ENCODE data around the gene LPP. TPM values are rescaled to one million over a fixed set of nuclear protein-coding genes. Genes with fewer than 3 reads are reported as not detected.
"Not testable (repeated sequence)": the region's sequence is repeated elsewhere in the genome, so short reads cannot be mapped to it uniquely, and the experiment has no call there.

LPP gene
- total and polyA plus RNA-seq, 8 donors, result 8.0 to 885 (median 305) TPM

GRCh38 chr3:188417271-188417696, 263.3 kb downstream of the LPP start:
- intact Hi-C loops (cut with DNase I; ENCODE audit: low total_unique reads), result no loop called here
- DNase-seq, result no peak
- H3K27me3 ChIP-seq, result no peaks in the 10 kb centered on the region
- H3K4me3 ChIP-seq, result no peak overlapping the region
- H3K27ac ChIP-seq, result no peak overlapping the region
- H3K36me3 ChIP-seq, result no peaks in the 10 kb centered on the region
- 80 to 90% (median 88%) methylated on average over 3 of the region's 3 CpGs for WGBS, 5 donors
- H3K9me3 ChIP-seq, result no peaks in the 10 kb centered on the region
- H3K4me1 ChIP-seq, result peaks cover 6 to 37% (median 23%) of the 10 kb centered on the region in 4 donors
- TF ChIP-seq POLR2A (IDR thresholded peaks at IDR 0.05) (no peak), POLR2AphosphoS5 (IDR thresholded peaks at IDR 0.05) (peak in 2 of 3 donors; percentile 12 to 26), EP300 (IDR thresholded peaks at IDR 0.05) (peak; percentile 68)
- TF ChIP-seq, protein P1, sequence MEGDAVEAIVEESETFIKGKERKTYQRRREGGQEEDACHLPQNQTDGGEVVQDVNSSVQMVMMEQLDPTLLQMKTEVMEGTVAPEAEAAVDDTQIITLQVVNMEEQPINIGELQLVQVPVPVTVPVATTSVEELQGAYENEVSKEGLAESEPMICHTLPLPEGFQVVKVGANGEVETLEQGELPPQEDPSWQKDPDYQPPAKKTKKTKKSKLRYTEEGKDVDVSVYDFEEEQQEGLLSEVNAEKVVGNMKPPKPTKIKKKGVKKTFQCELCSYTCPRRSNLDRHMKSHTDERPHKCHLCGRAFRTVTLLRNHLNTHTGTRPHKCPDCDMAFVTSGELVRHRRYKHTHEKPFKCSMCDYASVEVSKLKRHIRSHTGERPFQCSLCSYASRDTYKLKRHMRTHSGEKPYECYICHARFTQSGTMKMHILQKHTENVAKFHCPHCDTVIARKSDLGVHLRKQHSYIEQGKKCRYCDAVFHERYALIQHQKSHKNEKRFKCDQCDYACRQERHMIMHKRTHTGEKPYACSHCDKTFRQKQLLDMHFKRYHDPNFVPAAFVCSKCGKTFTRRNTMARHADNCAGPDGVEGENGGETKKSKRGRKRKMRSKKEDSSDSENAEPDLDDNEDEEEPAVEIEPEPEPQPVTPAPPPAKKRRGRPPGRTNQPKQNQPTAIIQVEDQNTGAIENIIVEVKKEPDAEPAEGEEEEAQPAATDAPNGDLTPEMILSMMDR (IDR thresholded peaks at IDR 0.05), result no peak

- H3K9me3 ChIP-seq, result no peaks in the 10 kb centered on the region
- intact Hi-C loops (cut with DNase I; ENCODE audit: low total_unique reads), result no loop called here
- H3K27me3 ChIP-seq, result no peaks in the 10 kb centered on the region
- no peak for TF ChIP-seq POLR2A (IDR thresholded peaks at IDR 0.05)
- no peak for TF ChIP-seq EP300 (IDR thresholded peaks at IDR 0.05)
- TF ChIP-seq POLR2AphosphoS5 (IDR thresholded peaks at IDR 0.05), result no peak
- TF ChIP-seq, protein P1 (IDR thresholded peaks at IDR 0.05), result no peak
- H3K4me3 ChIP-seq, result no peak overlapping the region
- no peak overlapping the region for H3K27ac ChIP-seq
- DNase-seq, result no peak
- peaks cover 6 to 40% (median 23%) of the 10 kb centered on the region in 4 donors for H3K4me1 ChIP-seq
- WGBS, 5 donors, result 82 to 92% (median 87%) methylated on average over 3 of the region's 3 CpGs
- H3K36me3 ChIP-seq, result no peaks in the 10 kb centered on the region
Observed at GRCh38 chr3:188417766-188418165, 263.8 kb downstream of the LPP start.

DNA sequence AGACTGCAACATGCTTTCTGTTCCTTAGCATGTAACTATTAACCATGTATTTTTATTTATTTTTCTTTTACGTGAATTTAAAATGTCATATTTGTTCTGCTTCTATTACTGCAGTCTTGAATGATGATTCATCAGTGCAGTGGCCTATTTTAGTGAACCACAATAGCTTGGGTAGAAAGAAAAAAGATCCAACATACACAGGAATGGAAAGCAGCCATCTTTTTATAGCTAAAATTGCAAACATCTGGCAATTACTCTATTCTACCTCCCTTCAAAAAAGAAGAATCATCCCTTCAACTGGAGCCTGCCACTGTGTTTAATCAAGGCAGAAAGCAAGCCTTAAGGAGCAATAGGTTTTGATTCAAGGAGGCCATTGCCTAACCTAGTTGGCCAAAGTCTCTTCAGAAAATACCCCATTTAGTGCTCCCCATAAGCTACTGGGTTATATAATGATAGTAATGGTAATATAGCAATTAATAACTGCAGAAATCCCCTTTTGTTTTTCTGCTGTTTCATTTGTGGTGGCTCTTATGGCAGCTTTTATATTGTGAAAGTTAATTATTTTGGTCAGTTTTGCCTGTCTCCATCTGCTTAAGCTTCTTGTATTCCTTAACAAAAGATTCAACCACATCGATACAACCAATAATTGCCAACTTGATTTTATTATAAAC, 267.3 kb downstream of the LPP start:
- intact Hi-C loops (cut with DNase I; ENCODE audit: low total_unique reads), result no loop called here
- H3K9me3 ChIP-seq, result no peaks in the 10 kb centered on the region
- H3K27ac ChIP-seq, result peak overlapping the region in 3 of 5 donors; percentile 13 to 66 (median 52)
- no peaks in the 10 kb centered on the region for H3K27me3 ChIP-seq
- no peak overlapping the region for H3K4me3 ChIP-seq
- WGBS, 5 donors, result 50 to 61% (median 59%) methylated on average over 2 of the region's 2 CpGs
- DNase-seq, result no peak
- H3K36me3 ChIP-seq, result no peaks in the 10 kb centered on the region
- peaks cover 6 to 31% (median 19%) of the 10 kb centered on the region in 4 donors for H3K4me1 ChIP-seq
- TF ChIP-seq EP300 (IDR thresholded peaks at IDR 0.05) (no peak), POLR2AphosphoS5 (IDR thresholded peaks at IDR 0.05) (no peak), POLR2A (IDR thresholded peaks at IDR 0.05) (no peak)
- TF ChIP-seq, protein P1 (IDR thresholded peaks at IDR 0.05), result no peak

DNA sequence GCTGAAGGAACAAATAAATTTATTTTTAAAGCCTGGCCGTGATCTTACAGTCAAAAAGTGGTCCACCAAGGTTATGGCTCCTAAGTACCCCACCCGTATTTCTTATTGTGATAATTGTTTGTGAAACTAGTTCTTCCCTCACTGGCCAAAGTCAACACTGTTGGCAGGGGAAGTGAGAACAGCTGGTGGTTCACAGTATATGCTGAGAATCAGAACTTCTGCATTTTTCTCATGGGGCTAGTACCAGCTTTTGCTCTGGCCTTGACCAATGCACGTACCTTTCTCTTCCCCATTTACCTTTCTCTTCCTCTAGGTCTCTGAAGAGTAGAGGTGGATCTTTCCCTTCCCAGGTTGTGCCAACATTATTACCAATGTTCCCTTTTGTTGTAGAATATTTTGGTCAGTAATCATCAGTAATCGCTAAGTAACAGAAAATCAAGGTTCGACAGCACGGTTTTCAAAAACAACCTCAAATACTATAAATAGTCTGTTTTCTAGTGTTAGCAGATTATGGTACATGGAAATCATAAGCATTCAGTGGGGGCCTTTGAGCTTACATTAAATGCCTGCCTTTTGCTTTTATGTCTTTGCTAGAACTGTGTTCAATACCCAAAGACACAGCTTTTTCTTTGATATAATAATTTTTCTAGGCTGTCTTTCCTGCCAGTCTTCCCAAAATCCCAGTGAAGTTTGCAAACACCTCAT, 268.0 kb downstream of the LPP start:
- H3K27ac ChIP-seq, result peak overlapping the region in 3 of 5 donors; percentile 13 to 66 (median 52)
- peaks cover 6 to 29% (median 18%) of the 10 kb centered on the region in 4 donors for H3K4me1 ChIP-seq
- H3K27me3 ChIP-seq, result no peaks in the 10 kb centered on the region
- DNase-seq, result peak in 1 of 2 donors; percentile 63
- 74 to 87% (median 78%) methylated on average over 6 of the region's 6 CpGs for WGBS, 5 donors
- intact Hi-C loops (cut with DNase I; ENCODE audit: low total_unique reads), result no loop called here
- H3K36me3 ChIP-seq, result no peaks in the 10 kb centered on the region
- no peak for TF ChIP-seq EP300 (IDR thresholded peaks at IDR 0.05)
- TF ChIP-seq, protein P1 (IDR thresholded peaks at IDR 0.05), result no peak
- no peak for TF ChIP-seq POLR2A (IDR thresholded peaks at IDR 0.05)
- no peak for TF ChIP-seq POLR2AphosphoS5 (IDR thresholded peaks at IDR 0.05)
- no peaks in the 10 kb centered on the region for H3K9me3 ChIP-seq
- no peak overlapping the region for H3K4me3 ChIP-seq

DNA sequence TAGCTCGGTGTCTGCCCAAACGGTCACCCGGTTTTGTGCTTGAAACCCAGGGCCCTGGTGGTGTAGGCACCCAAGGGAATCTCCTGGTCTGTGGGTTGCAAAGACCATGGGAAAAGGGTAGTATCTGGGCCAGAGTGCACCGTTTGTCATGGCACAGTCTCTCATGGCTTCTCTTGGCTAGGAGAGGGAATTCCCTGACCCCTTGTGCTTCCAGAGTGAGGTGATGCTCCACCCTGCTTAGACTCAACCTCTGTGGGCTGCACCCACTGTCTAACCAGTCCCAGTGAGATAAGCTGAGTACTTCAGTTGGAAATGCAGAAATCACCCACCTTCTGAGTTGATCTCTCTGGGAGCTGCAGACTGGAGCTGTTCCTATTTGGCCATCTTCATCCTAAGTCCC, 274.0 kb downstream of the LPP start:
- H3K27me3 ChIP-seq; H3K4me3 ChIP-seq; H3K9me3 ChIP-seq; H3K36me3 ChIP-seq; DNase-seq; intact Hi-C loops (cut with DNase I; ENCODE audit: low total_unique reads): not testable (repeated sequence)
- peaks cover 14 to 41% (median 26%) of the 10 kb centered on the region in 4 donors for H3K4me1 ChIP-seq
- 86 to 100% (median 97%) methylated on average over 4 of the region's 4 CpGs for WGBS, 5 donors
- peak overlapping the region in 1 of 5 donors; percentile 5 for H3K27ac ChIP-seq

Data from stomach (tissue), 9 donors.